Measurements from ENCODE around the gene TSEN34.

The TSEN34 gene

GRCh38 chr19:54197121-54197520 is 6.0 kb downstream of the TSEN34 start:
- Histone ChIP-seq H3K9me3 (ENCODE audit: low read depth, low read length) (no peaks in the 10 kb centered on the region), H3K9ac (ENCODE audit: insufficient read length) (no peak overlapping the region), H3K4me3 (no peak overlapping the region), H3K36me3 (ENCODE audit: insufficient read depth, low read length) (peaks cover 35% of the 10 kb centered on the region), H3K27ac (no peak overlapping the region)
- no peak for DNase-seq (ENCODE audit: low read depth, low spot score)
- TF ChIP-seq POLR2AphosphoS5 (IDR thresholded peaks at IDR 0.05; ENCODE audit: borderline replicate concordance, low read depth, low read length) = no peak
- TF ChIP-seq EZH2 (IDR thresholded peaks at IDR 0.05) = no peak
- TF ChIP-seq FOXP2 (optimal IDR thresholded peaks at IDR 0.05; ENCODE audit: control extremely low read depth, extremely low read length, insufficient read depth) = no peak

- Histone ChIP-seq H3K36me3 (ENCODE audit: insufficient read depth, low read length) (peaks cover 42% of the 10 kb centered on the region), H3K9me3 (ENCODE audit: low read depth, low read length) (no peaks in the 10 kb centered on the region), H3K27ac (0 out of 2 replicates have a peak overlapping the region, but pooled peaks have one; percentile 7), H3K4me3 (no peak overlapping the region), H3K9ac (ENCODE audit: insufficient read length) (peak overlapping the region; percentile 23)
- TF ChIP-seq FOXP2 (optimal IDR thresholded peaks at IDR 0.05; ENCODE audit: control extremely low read depth, extremely low read length, insufficient read depth) (no peak), POLR2AphosphoS5 (IDR thresholded peaks at IDR 0.05; ENCODE audit: borderline replicate concordance, low read depth, low read length) (no peak), EZH2 (IDR thresholded peaks at IDR 0.05) (no peak)
- DNase-seq (ENCODE audit: low read depth, low spot score) = no peak
Observed at GRCh38 chr19:54199401-54199800, 8.3 kb downstream of the TSEN34 start.

- no peak for TF ChIP-seq FOXP2 (optimal IDR thresholded peaks at IDR 0.05; ENCODE audit: control extremely low read depth, extremely low read length, insufficient read depth)
- no peak for TF ChIP-seq EZH2 (IDR thresholded peaks at IDR 0.05)
- no peak for TF ChIP-seq POLR2AphosphoS5 (IDR thresholded peaks at IDR 0.05; ENCODE audit: borderline replicate concordance, low read depth, low read length)
- H3K36me3 ChIP-seq (ENCODE audit: insufficient read depth, low read length) = peaks cover 53% of the 10 kb centered on the region
Observed at GRCh38 chr19:54201172-54201701, 10.1 kb downstream of the TSEN34 start.

GRCh38 chr19:54201980-54202379 is 10.9 kb downstream of the TSEN34 start:
- H3K36me3 ChIP-seq (ENCODE audit: insufficient read depth, low read length) = peaks cover 61% of the 10 kb centered on the region
- peak overlapping the region; percentile 95 for H3K4me3 ChIP-seq
- no peak overlapping the region for H3K27ac ChIP-seq
- peak overlapping the region; percentile 100 for H3K9ac ChIP-seq (ENCODE audit: insufficient read length)
- H3K9me3 ChIP-seq (ENCODE audit: low read depth, low read length) = no peaks in the 10 kb centered on the region
- no peak for DNase-seq (ENCODE audit: low read depth, low spot score)
- TF ChIP-seq POLR2AphosphoS5 (IDR thresholded peaks at IDR 0.05; ENCODE audit: borderline replicate concordance, low read depth, low read length) (no peak), FOXP2 (optimal IDR thresholded peaks at IDR 0.05; ENCODE audit: control extremely low read depth, extremely low read length, insufficient read depth) (no peak), EZH2 (IDR thresholded peaks at IDR 0.05) (no peak)

More at GRCh38 chr19:54201172-54201701, 10.1 kb downstream of the TSEN34 start:
- no peak for DNase-seq (ENCODE audit: low read depth, low spot score)
- H3K27ac ChIP-seq = peak overlapping the region; percentile 96
- no peaks in the 10 kb centered on the region for H3K9me3 ChIP-seq (ENCODE audit: low read depth, low read length)
- peak overlapping the region; percentile 95 for H3K4me3 ChIP-seq
- H3K9ac ChIP-seq (ENCODE audit: insufficient read length) = peak overlapping the region; percentile 100

- Histone ChIP-seq H3K27ac (0 out of 2 replicates have a peak overlapping the region, but pooled peaks have one; percentile 34), H3K9ac (ENCODE audit: insufficient read length) (peak overlapping the region; percentile 100), H3K4me3 (peak overlapping the region; percentile 95), H3K9me3 (ENCODE audit: low read depth, low read length) (no peaks in the 10 kb centered on the region), H3K36me3 (ENCODE audit: insufficient read depth, low read length) (peaks cover 73% of the 10 kb centered on the region)
- no peak for DNase-seq (ENCODE audit: low read depth, low spot score)
- TF ChIP-seq POLR2AphosphoS5 (IDR thresholded peaks at IDR 0.05; ENCODE audit: borderline replicate concordance, low read depth, low read length) (no peak), FOXP2 (optimal IDR thresholded peaks at IDR 0.05; ENCODE audit: control extremely low read depth, extremely low read length, insufficient read depth) (no peak), EZH2 (IDR thresholded peaks at IDR 0.05) (no peak)
Observed at GRCh38 chr19:54203151-54203611, 12.1 kb downstream of the TSEN34 start.

DNA sequence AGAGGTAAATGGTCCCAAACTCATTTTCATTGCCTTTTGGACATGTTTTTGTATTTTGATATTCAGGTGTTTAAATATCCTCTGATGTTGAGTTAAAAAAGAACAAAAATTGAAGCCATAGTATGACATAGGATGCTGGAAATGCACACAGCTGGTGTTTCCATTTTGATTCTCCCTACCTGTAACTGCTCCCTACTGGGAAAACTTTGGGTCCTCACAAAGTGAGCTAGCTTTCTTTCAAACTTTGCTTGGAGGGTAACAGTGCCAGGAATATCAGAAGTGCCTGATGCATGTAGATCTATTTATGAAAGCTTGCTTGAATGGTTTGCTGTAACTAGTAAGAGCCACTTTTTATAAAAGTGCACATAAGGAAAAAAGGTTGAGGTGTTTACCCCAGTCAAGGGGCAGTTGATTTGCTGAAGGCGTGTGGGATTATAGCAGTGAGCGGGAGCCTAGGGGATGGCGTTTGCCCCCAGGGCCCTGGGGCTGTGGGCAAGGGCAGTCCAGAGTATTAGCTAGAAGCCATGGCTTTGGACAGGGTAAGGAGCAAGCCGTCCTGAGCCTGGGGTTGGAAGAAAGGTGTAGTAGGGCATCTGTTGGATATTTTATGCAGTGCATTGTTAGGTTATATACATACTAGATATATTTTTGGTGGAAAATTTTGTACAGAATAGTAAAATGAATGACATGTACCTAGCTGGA is 13.8 kb downstream of the TSEN34 start:
- H3K27ac ChIP-seq = peak overlapping the region; percentile 5; the same call in 1 of the 2 replicates
- H3K9ac ChIP-seq (ENCODE audit: insufficient read length) = peak overlapping the region; percentile 34
- H3K9me3 ChIP-seq (ENCODE audit: low read depth, low read length) = no peaks in the 10 kb centered on the region
- DNase-seq (ENCODE audit: low read depth, low spot score) = no peak
- TF ChIP-seq EZH2 (IDR thresholded peaks at IDR 0.05) (no peak), FOXP2 (optimal IDR thresholded peaks at IDR 0.05; ENCODE audit: control extremely low read depth, extremely low read length, insufficient read depth) (no peak), POLR2AphosphoS5 (IDR thresholded peaks at IDR 0.05; ENCODE audit: borderline replicate concordance, low read depth, low read length) (no peak; the same call in 1 of the 2 replicates)
- peak overlapping the region; percentile 32; the same call in 1 of the 2 replicates for H3K4me3 ChIP-seq
- H3K36me3 ChIP-seq (ENCODE audit: insufficient read depth, low read length) = peaks cover 75% of the 10 kb centered on the region

DNA sequence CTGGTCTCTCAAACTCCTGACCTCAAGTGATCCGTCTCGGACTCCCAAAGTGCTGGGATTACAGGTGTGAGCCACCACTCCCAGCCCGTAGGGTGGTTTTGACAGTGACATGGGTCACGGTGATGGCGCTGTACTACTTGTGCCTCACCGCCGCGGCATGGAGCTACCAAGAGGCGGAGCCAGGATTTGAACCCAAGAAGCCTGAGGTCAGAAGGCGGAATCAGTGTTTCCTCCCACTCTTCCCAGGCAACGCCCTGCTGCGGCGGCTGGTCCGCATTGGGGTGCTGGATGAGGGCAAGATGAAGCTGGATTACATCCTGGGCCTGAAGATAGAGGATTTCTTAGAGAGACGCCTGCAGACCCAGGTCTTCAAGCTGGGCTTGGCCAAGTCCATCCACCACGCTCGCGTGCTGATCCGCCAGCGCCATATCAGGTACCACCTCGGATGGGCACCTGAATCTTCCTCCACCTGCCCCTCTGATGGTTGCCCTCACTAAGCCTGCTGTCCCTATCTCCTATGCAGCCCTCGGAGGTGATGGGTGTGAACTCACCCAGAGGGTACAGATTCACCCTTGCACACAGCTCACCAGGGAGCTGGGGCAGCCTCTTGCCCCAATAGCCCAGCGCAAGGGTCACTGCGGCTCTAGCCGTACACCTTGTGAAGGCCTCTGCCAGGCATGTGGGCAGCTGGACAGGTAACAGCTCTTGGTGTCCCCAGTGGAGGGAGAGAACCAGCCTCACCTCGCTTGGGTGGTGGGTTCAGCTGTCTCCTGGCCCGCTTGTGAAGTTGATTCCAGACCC is 15.1 kb downstream of the TSEN34 start:
- H3K9me3 ChIP-seq (ENCODE audit: low read depth, low read length) = no peaks in the 10 kb centered on the region
- no peak overlapping the region for H3K27ac ChIP-seq
- peaks cover 72% of the 10 kb centered on the region for H3K36me3 ChIP-seq (ENCODE audit: insufficient read depth, low read length)
- TF ChIP-seq POLR2AphosphoS5 (IDR thresholded peaks at IDR 0.05; ENCODE audit: borderline replicate concordance, low read depth, low read length) = no peak
- TF ChIP-seq EZH2 (IDR thresholded peaks at IDR 0.05) = no peak
- TF ChIP-seq FOXP2 (optimal IDR thresholded peaks at IDR 0.05; ENCODE audit: control extremely low read depth, extremely low read length, insufficient read depth) = no peak
- H3K9ac ChIP-seq (ENCODE audit: insufficient read length) = no peak overlapping the region
- H3K4me3 ChIP-seq = no peak overlapping the region
- no peak for DNase-seq (ENCODE audit: low read depth, low spot score)

GRCh38 chr19:54206831-54207177 is 15.7 kb downstream of the TSEN34 start:
- no peak for DNase-seq (ENCODE audit: low read depth, low spot score)
- H3K4me3 ChIP-seq = no peak overlapping the region
- no peaks in the 10 kb centered on the region for H3K9me3 ChIP-seq (ENCODE audit: low read depth, low read length)
- TF ChIP-seq EZH2 (IDR thresholded peaks at IDR 0.05) (no peak), FOXP2 (optimal IDR thresholded peaks at IDR 0.05; ENCODE audit: control extremely low read depth, extremely low read length, insufficient read depth) (no peak), POLR2AphosphoS5 (IDR thresholded peaks at IDR 0.05; ENCODE audit: borderline replicate concordance, low read depth, low read length) (no peak)
- H3K27ac ChIP-seq = no peak overlapping the region
- H3K9ac ChIP-seq (ENCODE audit: insufficient read length) = no peak overlapping the region
- H3K36me3 ChIP-seq (ENCODE audit: insufficient read depth, low read length) = peaks cover 66% of the 10 kb centered on the region
